KMS-11 (cell line): ENCODE measurements around the gene ZFP92.

Experiments used
- H2AFZ ChIP-seq: fragments of 200-600 bp; sonication (generic); 2 replicates; pipeline ENCODE4 v1.6.1; 2016; ENCODE audit warnings: antibody characterized with exemption, mixed run types, low read depth
- H3K27ac ChIP-seq: fragments of 200-600 bp; sonication (generic); 2 replicates; pipeline ENCODE4 v1.6.1; 2016; ENCODE audit warnings: mild to moderate bottlenecking, mixed run types
- H3K27me3 ChIP-seq: fragments of 200-600 bp; sonication (generic); 2 replicates; pipeline ENCODE4 v1.6.1; 2017; ENCODE audit warnings: mild to moderate bottlenecking, low read depth, mixed run types, moderate library complexity; ENCODE audit not compliant: insufficient read depth
- H3K36me3 ChIP-seq: fragments of 200-600 bp; sonication (generic); 2 replicates; pipeline ENCODE4 v1.6.1; 2017; ENCODE audit warnings: mild to moderate bottlenecking, mixed run types; ENCODE audit not compliant: insufficient read depth
- H3K4me1 ChIP-seq: fragments of 200-600 bp; sonication (generic); 2 replicates; pipeline ENCODE4 v1.6.1; 2016; ENCODE audit warnings: mild to moderate bottlenecking, low read depth, mixed run types; ENCODE audit not compliant: poor library complexity, severe bottlenecking
- H3K4me2 ChIP-seq: fragments of 200-600 bp; sonication (generic); 2 replicates; pipeline ENCODE4 v1.7.0; 2016; ENCODE audit warnings: mild to moderate bottlenecking, mixed run types
- H3K4me3 ChIP-seq: fragments of 200-600 bp; sonication (generic); IDR thresholded peaks from 2 replicates; pipeline ENCODE4 v1.6.1; 2017; ENCODE audit warnings: low read depth, low read length, mixed read lengths; ENCODE audit not compliant: insufficient read depth
- H3K79me2 ChIP-seq: fragments of 200-600 bp; sonication (generic); 2 replicates; pipeline ENCODE4 v1.6.1; 2016; ENCODE audit warnings: low read depth, mixed run types; ENCODE audit not compliant: insufficient read depth
- H3K9ac ChIP-seq: fragments of 200-600 bp; sonication (generic); 2 replicates; pipeline ENCODE4 v1.6.1; 2016; ENCODE audit warnings: mild to moderate bottlenecking, mixed run types
- H4K20me1 ChIP-seq: fragments of 200-600 bp; sonication (generic); 2 replicates; pipeline ENCODE4 v1.6.1; 2016; ENCODE audit warnings: mild to moderate bottlenecking, mixed run types; ENCODE audit not compliant: insufficient read depth
- CTCF ChIP-seq: fragments of 200-600 bp; sonication (generic); conservative IDR thresholded peaks from 2 replicates; pipeline ENCODE4 v1.6.1; 2017; ENCODE audit warnings: low read depth, mild to moderate bottlenecking, antibody characterized with exemption, low read length, moderate library complexity, mixed read lengths

The ZFP92 gene

GRCh38 chrX:153457136-153457825, 46.0 kb downstream of the ZFP92 start:
- H2AFZ ChIP-seq: no peak overlapping the region
- TF ChIP-seq CTCF: no peak
- no peak overlapping the region for H3K27ac ChIP-seq
- no peaks in the 10 kb centered on the region for H3K27me3 ChIP-seq
- H3K4me1 ChIP-seq: no peaks in the 10 kb centered on the region
- H3K4me2 ChIP-seq: no peak overlapping the region
- H3K36me3 ChIP-seq: no peaks in the 10 kb centered on the region
- H4K20me1 ChIP-seq: no peaks in the 10 kb centered on the region
- H3K79me2 ChIP-seq: no peaks in the 10 kb centered on the region
- no peak overlapping the region for H3K9ac ChIP-seq
- no peak overlapping the region for H3K4me3 ChIP-seq

GRCh38 chrX:153457827-153458466, 46.7 kb downstream of the ZFP92 start:
- H2AFZ ChIP-seq: no peak overlapping the region
- no peaks in the 10 kb centered on the region for H4K20me1 ChIP-seq
- no peaks in the 10 kb centered on the region for H3K27me3 ChIP-seq
- H3K4me1 ChIP-seq: no peaks in the 10 kb centered on the region
- H3K79me2 ChIP-seq: no peaks in the 10 kb centered on the region
- no peak overlapping the region for H3K9ac ChIP-seq
- no peak overlapping the region for H3K27ac ChIP-seq
- no peak for TF ChIP-seq CTCF
- no peaks in the 10 kb centered on the region for H3K36me3 ChIP-seq
- H3K4me3 ChIP-seq: no peak overlapping the region
- H3K4me2 ChIP-seq: no peak overlapping the region

GRCh38 chrX:153458476-153458875, 47.2 kb downstream of the ZFP92 start:
- Histone ChIP-seq H3K4me1 (no peaks in the 10 kb centered on the region), H3K4me3 (no peak overlapping the region), H4K20me1 (no peaks in the 10 kb centered on the region), H2AFZ (no peak overlapping the region), H3K27me3 (no peaks in the 10 kb centered on the region), H3K27ac (no peak overlapping the region), H3K9ac (no peak overlapping the region), H3K36me3 (no peaks in the 10 kb centered on the region), H3K4me2 (no peak overlapping the region), H3K79me2 (no peaks in the 10 kb centered on the region)
- TF ChIP-seq CTCF: no peak

GRCh38 chrX:153459986-153460385, 48.7 kb downstream of the ZFP92 start:
- no peaks in the 10 kb centered on the region for H3K4me1 ChIP-seq
- H3K27me3 ChIP-seq: no peaks in the 10 kb centered on the region
- no peaks in the 10 kb centered on the region for H3K36me3 ChIP-seq
- no peak overlapping the region for H3K27ac ChIP-seq
- no peak overlapping the region for H2AFZ ChIP-seq
- H3K9ac ChIP-seq: no peak overlapping the region
- no peak overlapping the region for H3K4me2 ChIP-seq
- H3K79me2 ChIP-seq: no peaks in the 10 kb centered on the region
- TF ChIP-seq CTCF: no peak
- H3K4me3 ChIP-seq: no peak overlapping the region
- H4K20me1 ChIP-seq: no peaks in the 10 kb centered on the region
